ENCODE data around the gene HS2ST1. TPM values are rescaled to one million over a fixed set of nuclear protein-coding genes. Genes with fewer than 3 reads are reported as not detected.
A peak's percentile ranks its signal among the peaks of the same experiment; 100 is the strongest.
"Not testable (repeated sequence)": the region's sequence is repeated elsewhere in the genome, so short reads cannot be mapped to it uniquely, and the experiment has no call there.

Gene HS2ST1
- total RNA-seq, 2 donors from 2014 or later = 6.3 to 12.2 TPM

DNA sequence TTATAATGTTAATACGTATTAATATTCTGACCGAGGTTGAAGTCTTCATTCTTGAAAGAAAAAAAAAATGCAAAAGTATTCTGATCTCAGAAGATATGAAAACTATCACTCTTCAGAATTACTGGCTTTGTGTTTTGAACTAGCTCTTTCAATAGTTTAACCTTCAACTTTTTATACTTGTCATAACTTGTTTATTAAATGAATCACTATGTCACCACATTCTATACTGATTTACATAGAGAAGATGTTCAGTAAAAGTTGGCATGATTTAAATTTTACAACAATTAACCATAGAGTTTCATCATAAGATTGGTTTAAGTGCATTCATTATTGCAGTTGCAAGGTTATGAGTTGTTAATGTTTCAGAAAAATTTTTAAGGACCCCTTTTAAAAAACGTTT, 57.3 kb downstream of the HS2ST1 start:
- 60 to 65% methylated on average over 3 of the region's 3 CpGs for WGBS, 2 donors
- Histone ChIP-seq H3K9me3 (no peaks in the 10 kb centered on the region), H3K27ac (no peak overlapping the region), H3K36me3 (replicated peaks in 1 of 2; ENCODE audit: insufficient read depth in 1 of 2, low read depth in 2 of 2) (no peaks in the 10 kb centered on the region), H3K4me1 (peaks cover 3% of the 10 kb centered on the region), H3K4me3 (no peak overlapping the region), H3K27me3 (no peaks in the 10 kb centered on the region)
- intact Hi-C loops (cut with DNase I) = no loop called here
- TF ChIP-seq CTCF (IDR thresholded peaks at IDR 0.05) = no peak
- TF ChIP-seq POLR2A (IDR thresholded peaks at IDR 0.05) = no peak
- ATAC-seq = no peak
- no peak for DNase-seq

GRCh38 chr1:86972262-86972661, 57.8 kb downstream of the HS2ST1 start:
- intact Hi-C loops (cut with DNase I) = no loop called here

GRCh38 chr1:86975993-86976550, 61.6 kb downstream of the HS2ST1 start:
- Histone ChIP-seq H3K4me1 (peaks cover 3% of the 10 kb centered on the region), H3K27ac (no peak overlapping the region), H3K9me3 (no peaks in the 10 kb centered on the region), H3K27me3 (no peaks in the 10 kb centered on the region), H3K4me3 (no peak overlapping the region), H3K36me3 (replicated peaks in 1 of 2; ENCODE audit: insufficient read depth in 1 of 2, low read depth in 2 of 2) (no peaks in the 10 kb centered on the region)
- 58 to 71% methylated on average over 2 of the region's 2 CpGs for WGBS, 2 donors
- no peak for ATAC-seq
- DNase-seq = no peak
- TF ChIP-seq CTCF (IDR thresholded peaks at IDR 0.05) = no peak
- no peak for TF ChIP-seq POLR2A (IDR thresholded peaks at IDR 0.05)
- intact Hi-C loops (cut with DNase I) = no loop called here

More at GRCh38 chr1:86972262-86972661, 57.8 kb downstream of the HS2ST1 start:
- H3K4me3 ChIP-seq = no peak overlapping the region
- WGBS, 2 donors = 56 to 63% methylated on average over 2 of the region's 2 CpGs
- H3K27ac ChIP-seq = no peak overlapping the region
- DNase-seq (peak in 1 of 4 donors; percentile 12), ATAC-seq (no peak)
- H3K4me1 ChIP-seq = peaks cover 3% of the 10 kb centered on the region
- no peaks in the 10 kb centered on the region for H3K36me3 ChIP-seq (replicated peaks in 1 of 2; ENCODE audit: insufficient read depth in 1 of 2, low read depth in 2 of 2)
- TF ChIP-seq POLR2A (IDR thresholded peaks at IDR 0.05) (no peak), CTCF (IDR thresholded peaks at IDR 0.05) (no peak)
- no peaks in the 10 kb centered on the region for H3K9me3 ChIP-seq
- H3K27me3 ChIP-seq = no peaks in the 10 kb centered on the region

GRCh38 chr1:86976664-86977063, 62.2 kb downstream of the HS2ST1 start:
- Histone ChIP-seq H3K4me1 (peaks cover 3% of the 10 kb centered on the region), H3K9me3 (no peaks in the 10 kb centered on the region), H3K27ac (no peak overlapping the region), H3K36me3 (replicated peaks in 1 of 2; ENCODE audit: insufficient read depth in 1 of 2, low read depth in 2 of 2) (no peaks in the 10 kb centered on the region), H3K27me3 (no peaks in the 10 kb centered on the region), H3K4me3 (no peak overlapping the region)
- ATAC-seq (no peak), DNase-seq (no peak)
- TF ChIP-seq POLR2A (IDR thresholded peaks at IDR 0.05) = no peak
- TF ChIP-seq CTCF (IDR thresholded peaks at IDR 0.05) = no peak
- intact Hi-C loops (cut with DNase I) = no loop called here

GRCh38 chr1:86981482-86982213, 67.2 kb downstream of the HS2ST1 start:
- intact Hi-C loops (cut with DNase I) = no loop called here
- Histone ChIP-seq H3K4me1 (no peaks in the 10 kb centered on the region), H3K27me3 (no peaks in the 10 kb centered on the region), H3K27ac (no peak overlapping the region), H3K36me3 (replicated peaks in 1 of 2; ENCODE audit: insufficient read depth in 1 of 2, low read depth in 2 of 2) (no peaks in the 10 kb centered on the region), H3K9me3 (no peaks in the 10 kb centered on the region), H3K4me3 (no peak overlapping the region)
- no peak for TF ChIP-seq POLR2A (IDR thresholded peaks at IDR 0.05)
- peak in 1 of 7 experiments; percentile 3 for TF ChIP-seq CTCF (IDR thresholded peaks at IDR 0.05)
- WGBS, 2 donors = 75 to 83% methylated on average over 5 to 7 of the region's 7 CpGs
- DNase-seq (peak in 1 of 4 donors; percentile 40), ATAC-seq (no peak)

DNA sequence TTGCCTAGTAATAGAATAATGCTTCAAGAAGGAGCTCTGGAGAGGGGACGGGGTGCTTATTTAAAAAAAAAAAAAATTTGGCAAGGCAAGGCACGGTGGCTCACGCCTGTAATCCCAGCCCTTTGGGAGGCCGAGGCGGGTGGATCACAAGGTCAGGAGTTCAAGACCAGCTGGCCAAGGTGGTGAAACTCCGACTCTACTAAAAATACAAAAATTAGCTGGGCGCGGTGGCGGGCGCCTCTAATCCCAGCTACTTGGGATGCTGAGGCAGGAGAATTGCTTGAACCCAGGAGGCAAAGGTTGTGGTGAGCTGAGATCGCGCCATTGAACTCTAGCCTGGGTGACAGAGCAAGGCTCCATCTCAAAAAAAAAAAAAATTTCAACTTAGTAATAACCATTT, 69.2 kb downstream of the HS2ST1 start:
- 98% methylated on average over 12 of the region's 12 CpGs for WGBS, 2 donors
- ATAC-seq; H3K9me3 ChIP-seq; H3K4me1 ChIP-seq; H3K4me3 ChIP-seq; H3K36me3 ChIP-seq (replicated peaks in 1 of 2; ENCODE audit: insufficient read depth in 1 of 2, low read depth in 2 of 2); intact Hi-C loops (cut with DNase I); DNase-seq; H3K27ac ChIP-seq; H3K27me3 ChIP-seq: not testable (repeated sequence)

Measured in body of pancreas (tissue), 4 donors.